HEK293 (cell line): ENCODE measurements around the gene KCNMB4.
A peak's percentile ranks its signal among the peaks of the same experiment; 100 is the strongest.

Experiments used
- CTCF ChIA-PET: fragments of 350-600 bp; formaldehyde crosslinking; extraction: SDS; loops from one replicate; lab custom pipeline; 2021; ENCODE audit warnings: antibody characterized with exemption; lab: Yijun Ruan, JAX
- POLR2A ChIA-PET: fragments of 300-600 bp; formaldehyde crosslinking; extraction: SDS; loops from one replicate; lab custom pipeline; 2020; ENCODE audit warnings: antibody characterized with exemption, inconsistent platforms; lab: Yijun Ruan, JAX
- H3K27ac ChIP-seq: fragments of 200-500 bp; sonication (Bioruptor generic); 2 replicates; pipeline ENCODE4 v1.5.1; 2014; ENCODE audit warnings: low read depth, low read length, control low read depth, inconsistent platforms; ENCODE audit errors: extremely low read depth
- H3K36me3 ChIP-seq, 2 experiments: fragments of 200-500 bp in 1 of 2; sonication (Bioruptor generic) in 1 of 2; 1 replicate in 1 of 2; 2 replicates in 1 of 2; pipeline ENCODE4 v1.5.1; 2014 to 2017; ENCODE audit warnings: inconsistent platforms in 2 of 2, low read length in 2 of 2; ENCODE audit not compliant: control insufficient read depth in 2 of 2, insufficient read depth in 1 of 2
- H3K4me1 ChIP-seq: fragments of 200-500 bp; sonication (Bioruptor generic); 2 replicates; pipeline ENCODE4 v1.5.1; 2014; ENCODE audit warnings: mild to moderate bottlenecking, low read length, inconsistent platforms; ENCODE audit not compliant: control insufficient read depth, insufficient read depth
- H3K4me3 ChIP-seq: 2 replicates; pipeline ENCODE4 v1.5.1; 2011; ENCODE audit warnings: low read depth, mild to moderate bottlenecking, control low read depth, low read length, moderate library complexity
- H3K9me3 ChIP-seq: fragments of 200-500 bp; sonication (Bioruptor generic); 2 replicates; pipeline ENCODE4 v1.5.1; 2014; ENCODE audit warnings: low read depth, low read length, inconsistent platforms; ENCODE audit not compliant: control insufficient read depth, insufficient read depth
- AEBP2 ChIP-seq: fragments of 450-650 bp; formaldehyde crosslinking; IDR thresholded peaks from 2 replicates; pipeline ENCODE4 v1.5.1; 2016; ENCODE audit warnings: missing biosample characterization, missing genetic modification characterization, borderline replicate concordance
- EGR2 ChIP-seq: fragments of 450-650 bp; formaldehyde crosslinking; IDR thresholded peaks from 2 replicates; pipeline ENCODE4 v1.5.1; 2016; ENCODE audit warnings: low read depth, missing biosample characterization, missing genetic modification characterization
- GLIS1 ChIP-seq: fragments of 450-650 bp; formaldehyde crosslinking; IDR thresholded peaks from 2 replicates; pipeline ENCODE4 v1.5.1; 2016; ENCODE audit warnings: missing biosample characterization, missing genetic modification characterization
- KLF10 ChIP-seq: fragments of 450-650 bp; IDR thresholded peaks from 2 replicates; pipeline ENCODE4 v1.5.1; 2018; ENCODE audit warnings: missing biosample characterization, mild to moderate bottlenecking, missing genetic modification characterization
- MZF1 ChIP-seq: fragments of 450-650 bp; formaldehyde crosslinking; IDR thresholded peaks from 2 replicates; pipeline ENCODE4 v1.5.1; 2017; ENCODE audit warnings: missing biosample characterization, missing genetic modification characterization, borderline replicate concordance
- OVOL3 ChIP-seq: fragments of 450-650 bp; formaldehyde crosslinking; IDR thresholded peaks from 2 replicates; pipeline ENCODE4 v1.5.1; 2016; ENCODE audit warnings: missing biosample characterization, missing genetic modification characterization
- PRDM10 ChIP-seq: fragments of 450-650 bp; formaldehyde crosslinking; IDR thresholded peaks from 2 replicates; pipeline ENCODE4 v1.5.1; 2016; ENCODE audit warnings: missing biosample characterization, missing genetic modification characterization
- REPIN1 ChIP-seq: fragments of 450-650 bp; formaldehyde crosslinking; IDR thresholded peaks from 2 replicates; pipeline ENCODE4 v1.5.1; 2017; ENCODE audit warnings: missing biosample characterization, missing genetic modification characterization, low read depth
- WT1 ChIP-seq: fragments of 450-650 bp; formaldehyde crosslinking; IDR thresholded peaks from 2 replicates; pipeline ENCODE4 v1.5.1; 2016; ENCODE audit warnings: missing biosample characterization, missing genetic modification characterization
- YY1 ChIP-seq: fragments of 450-650 bp; formaldehyde crosslinking; IDR thresholded peaks from 2 replicates; pipeline ENCODE4 v1.5.1; 2018; ENCODE audit warnings: missing biosample characterization, missing genetic modification characterization
- YY2 ChIP-seq: fragments of 450-650 bp; formaldehyde crosslinking; IDR thresholded peaks from 2 replicates; pipeline ENCODE4 v1.5.1; 2016; ENCODE audit warnings: missing biosample characterization, missing genetic modification characterization
- ZBTB17 ChIP-seq: fragments of 450-650 bp; formaldehyde crosslinking; IDR thresholded peaks from 2 replicates; pipeline ENCODE4 v1.5.1; 2016; ENCODE audit warnings: missing biosample characterization, missing genetic modification characterization
- ZBTB48 ChIP-seq: fragments of 450-650 bp; formaldehyde crosslinking; IDR thresholded peaks from 2 replicates; pipeline ENCODE4 v1.5.1; 2016; ENCODE audit warnings: missing biosample characterization, missing genetic modification characterization
- ZNF121 ChIP-seq: fragments of 450-650 bp; formaldehyde crosslinking; IDR thresholded peaks from 2 replicates; pipeline ENCODE4 v1.5.1; 2016; ENCODE audit warnings: missing biosample characterization, missing genetic modification characterization
- ZNF140 ChIP-seq: fragments of 450-650 bp; formaldehyde crosslinking; IDR thresholded peaks from 2 replicates; pipeline ENCODE4 v1.5.1; 2016; ENCODE audit warnings: missing biosample characterization, missing genetic modification characterization
- ZNF146 ChIP-seq: fragments of 450-650 bp; formaldehyde crosslinking; IDR thresholded peaks from 2 replicates; pipeline ENCODE4 v1.5.1; 2016; ENCODE audit warnings: missing biosample characterization, missing genetic modification characterization
- ZNF184 ChIP-seq: fragments of 450-650 bp; IDR thresholded peaks from 2 replicates; pipeline ENCODE4 v1.5.1; 2018; ENCODE audit warnings: missing biosample characterization, mild to moderate bottlenecking, missing genetic modification characterization
- ZNF335 ChIP-seq: fragments of 450-650 bp; formaldehyde crosslinking; conservative IDR thresholded peaks from 2 replicates; pipeline ENCODE4 v1.5.1; 2016; ENCODE audit warnings: missing biosample characterization, missing genetic modification characterization
- ZNF404 ChIP-seq: fragments of 450-650 bp; formaldehyde crosslinking; IDR thresholded peaks from 2 replicates; pipeline ENCODE4 v1.5.1; 2017; ENCODE audit warnings: missing biosample characterization, missing genetic modification characterization
- ZNF530 ChIP-seq: fragments of 450-650 bp; formaldehyde crosslinking; IDR thresholded peaks from 2 replicates; pipeline ENCODE4 v1.5.1; 2016; ENCODE audit warnings: low read depth, missing biosample characterization, missing genetic modification characterization
- ZNF580 ChIP-seq: fragments of 450-650 bp; formaldehyde crosslinking; IDR thresholded peaks from 2 replicates; pipeline ENCODE4 v1.5.1; 2016; ENCODE audit warnings: missing biosample characterization, missing genetic modification characterization
- ZNF610 ChIP-seq: fragments of 450-650 bp; formaldehyde crosslinking; IDR thresholded peaks from 2 replicates; pipeline ENCODE4 v1.5.1; 2016; ENCODE audit warnings: missing biosample characterization, missing genetic modification characterization, borderline replicate concordance
- ZNF626 ChIP-seq: fragments of 450-650 bp; sonication (Bioruptor Pico); formaldehyde crosslinking; IDR thresholded peaks from 2 replicates; pipeline ENCODE4 v1.5.1; 2018; ENCODE audit warnings: missing biosample characterization, missing genetic modification characterization, inconsistent platforms
- ZNF707 ChIP-seq: fragments of 450-650 bp; formaldehyde crosslinking; IDR thresholded peaks from 2 replicates; pipeline ENCODE4 v1.5.1; 2016; ENCODE audit warnings: missing biosample characterization, missing genetic modification characterization
- ZNF747 ChIP-seq: fragments of 450-650 bp; formaldehyde crosslinking; IDR thresholded peaks from 2 replicates; pipeline ENCODE4 v1.5.1; 2016; ENCODE audit warnings: missing biosample characterization, missing genetic modification characterization
- ZNF777 ChIP-seq: fragments of 450-650 bp; formaldehyde crosslinking; IDR thresholded peaks from 2 replicates; pipeline ENCODE4 v1.5.1; 2017; ENCODE audit warnings: missing biosample characterization, missing genetic modification characterization, borderline replicate concordance
- ZNF843 ChIP-seq: fragments of 450-650 bp; formaldehyde crosslinking; IDR thresholded peaks from 2 replicates; pipeline ENCODE4 v1.5.1; 2016; ENCODE audit warnings: missing biosample characterization, missing genetic modification characterization
- ZSCAN16 ChIP-seq: fragments of 450-650 bp; formaldehyde crosslinking; IDR thresholded peaks from 2 replicates; pipeline ENCODE4 v1.5.1; 2016; ENCODE audit warnings: missing biosample characterization, missing genetic modification characterization
- TF ChIP-seq, protein P1 (sequence below): fragments of 450-650 bp; IDR thresholded peaks from 2 replicates; pipeline ENCODE4 v1.5.1; 2018; ENCODE audit warnings: missing biosample characterization, mild to moderate bottlenecking, missing genetic modification characterization
- TF ChIP-seq, protein P2 (sequence below): fragments of 450-650 bp; formaldehyde crosslinking; optimal IDR thresholded peaks from 2 replicates; pipeline ENCODE3; 2016; ENCODE audit warnings: missing biosample characterization, mild to moderate bottlenecking, missing genetic modification characterization

KCNMB4 gene

DNA sequence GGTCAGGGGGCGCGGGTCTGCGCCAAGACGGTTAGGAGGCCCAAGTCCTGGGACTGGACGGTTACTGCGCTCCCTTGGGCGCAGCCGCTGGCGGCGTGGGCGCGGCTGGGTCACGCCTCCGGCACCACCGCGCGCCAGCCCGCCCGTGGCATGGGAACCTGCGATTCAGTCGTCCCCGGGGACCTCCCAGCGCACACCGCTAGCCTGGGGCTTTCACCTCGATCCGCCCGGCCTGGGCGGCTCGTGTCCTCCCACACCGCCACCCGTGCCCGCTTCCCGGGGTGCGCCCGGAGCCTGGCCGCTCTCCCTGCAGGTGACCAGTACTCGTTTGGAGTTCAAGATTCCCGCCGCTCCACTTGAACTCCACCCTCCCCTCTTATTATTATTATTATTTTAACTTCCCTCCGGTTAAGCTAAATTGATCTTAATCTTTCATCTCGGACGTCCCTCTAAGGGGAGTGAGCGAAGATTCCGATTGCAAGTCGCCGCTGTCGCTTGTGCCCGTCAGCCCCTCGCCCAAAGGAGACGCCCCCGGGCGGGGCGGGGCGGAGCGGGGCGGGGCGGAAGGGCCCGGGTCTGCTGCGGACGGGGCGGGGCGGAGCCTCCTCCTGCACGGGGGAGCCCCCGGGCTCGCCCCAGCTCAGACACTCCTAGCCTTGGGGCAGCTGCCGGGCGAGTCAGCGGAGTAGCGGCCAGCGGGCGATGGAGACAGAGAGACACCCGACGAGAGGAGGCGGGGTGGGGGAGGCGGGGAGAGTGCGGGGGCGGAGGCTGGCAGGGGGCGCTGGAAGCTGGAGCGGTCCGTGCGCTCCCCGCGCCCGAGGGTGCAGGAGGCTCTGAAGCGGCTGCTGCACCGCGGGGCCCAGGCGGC, at the start of gene KCNMB4:
TSS of gene KCNMB4 (plus strand) at position 643 of the 871 bp plus-strand sequence. CDS start 445 bp downstream, outside the sequence.
- ChIA-PET POLR2A (interaction anchor here (0.5 to 2.1 kb wide), 7 partner anchors 9 to 207 kb away, joined by 3 to 8 read pairs (median 3); partner anchors contain the start of gene CNOT2), CTCF (interaction anchor here (0.6 to 1.1 kb wide), 2 partner anchors 9 to 213 kb away, joined by 3 read pairs; no protein-coding TSS in a partner anchor)
- Histone ChIP-seq H3K4me1 (peaks cover 3% of the 10 kb centered on the region; the same call in 1 of the 2 replicates), H3K36me3 (no peaks in the 10 kb centered on the region; a peak in 1 of 3 replicates), H3K9me3 (no peaks in the 10 kb centered on the region), H3K4me3 (peak within 1 kb of the TSS; percentile 83), H3K27ac (peak within 1 kb of the TSS; percentile 73)
- TF ChIP-seq WT1 (tag by site-specific recombination) (0 out of 2 replicates have a peak, but pooled peaks have one; percentile 22), ZNF626 (no peak), EGR2 (tag by site-specific recombination) (peak; percentile 64), ZNF843 (tag by site-specific recombination) (0 out of 2 replicates have a peak, but pooled peaks have one; percentile 13), KLF10 (peak; percentile 57; the same call in 1 of the 2 replicates), ZNF121 (tag by site-specific recombination) (no peak), ZNF140 (no peak), MZF1 (tag by site-specific recombination) (no peak), AEBP2 (tag by site-specific recombination) (no peak), PRDM10 (tag by site-specific recombination) (peak; percentile 50), ZBTB48 (tag by site-specific recombination) (peak; percentile 66), ZBTB17 (peak; percentile 72; the same call in 1 of the 2 replicates), ZNF184 (tag by site-specific recombination) (no peak), ZNF530 (tag by site-specific recombination) (no peak), ZNF610 (tag by site-specific recombination) (no peak), ZNF146 (tag by site-specific recombination) (no peak), ZNF747 (tag by site-specific recombination) (no peak), ZNF707 (no peak), ZNF404 (tag by site-specific recombination) (no peak), YY1 (tag by site-specific recombination) (no peak), OVOL3 (tag by site-specific recombination) (no peak), ZSCAN16 (tag by site-specific recombination) (no peak), REPIN1 (tag by site-specific recombination) (no peak), YY2 (tag by site-specific recombination) (no peak), ZNF777 (tag by site-specific recombination) (peak; percentile 81; the same call in 1 of the 2 replicates), GLIS1 (tag by site-specific recombination) (peak; percentile 40), ZNF335 (tag by site-specific recombination) (peak; percentile 89), ZNF580 (tag by site-specific recombination) (no peak)
- TF ChIP-seq, protein P1, sequence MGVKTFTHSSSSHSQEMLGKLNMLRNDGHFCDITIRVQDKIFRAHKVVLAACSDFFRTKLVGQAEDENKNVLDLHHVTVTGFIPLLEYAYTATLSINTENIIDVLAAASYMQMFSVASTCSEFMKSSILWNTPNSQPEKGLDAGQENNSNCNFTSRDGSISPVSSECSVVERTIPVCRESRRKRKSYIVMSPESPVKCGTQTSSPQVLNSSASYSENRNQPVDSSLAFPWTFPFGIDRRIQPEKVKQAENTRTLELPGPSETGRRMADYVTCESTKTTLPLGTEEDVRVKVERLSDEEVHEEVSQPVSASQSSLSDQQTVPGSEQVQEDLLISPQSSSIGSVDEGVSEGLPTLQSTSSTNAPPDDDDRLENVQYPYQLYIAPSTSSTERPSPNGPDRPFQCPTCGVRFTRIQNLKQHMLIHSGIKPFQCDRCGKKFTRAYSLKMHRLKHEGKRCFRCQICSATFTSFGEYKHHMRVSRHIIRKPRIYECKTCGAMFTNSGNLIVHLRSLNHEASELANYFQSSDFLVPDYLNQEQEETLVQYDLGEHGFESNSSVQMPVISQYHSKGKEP (tag by site-specific recombination): no peak
- TF ChIP-seq, protein P2, sequence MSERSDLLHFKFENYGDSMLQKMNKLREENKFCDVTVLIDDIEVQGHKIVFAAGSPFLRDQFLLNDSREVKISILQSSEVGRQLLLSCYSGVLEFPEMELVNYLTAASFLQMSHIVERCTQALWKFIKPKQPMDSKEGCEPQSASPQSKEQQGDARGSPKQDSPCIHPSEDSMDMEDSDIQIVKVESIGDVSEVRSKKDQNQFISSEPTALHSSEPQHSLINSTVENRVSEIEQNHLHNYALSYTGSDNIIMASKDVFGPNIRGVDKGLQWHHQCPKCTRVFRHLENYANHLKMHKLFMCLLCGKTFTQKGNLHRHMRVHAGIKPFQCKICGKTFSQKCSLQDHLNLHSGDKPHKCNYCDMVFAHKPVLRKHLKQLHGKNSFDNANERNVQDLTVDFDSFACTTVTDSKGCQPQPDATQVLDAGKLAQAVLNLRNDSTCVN (tag by site-specific recombination): peak; percentile 95
